NCI-H748 (cell line): ENCODE results near the gene CLK2.
"Not testable (repeated sequence)": the region's sequence is repeated elsewhere in the genome, so short reads cannot be mapped to it uniquely, and the experiment has no call there.

Source experiments
- DNase-seq: peaks from one replicate; lab custom pipeline; 2025; ENCODE audit not compliant: unreplicated experiment; lab: John Stamatoyannopoulos, UW

Gene CLK2

GRCh38 chr1:155268630-155269029 lies 4.7 kb downstream of the CLK2 start:
- no peak for DNase-seq

- DNase-seq, result no peak
Measured at GRCh38 chr1:155267373-155267772, 5.9 kb downstream of the CLK2 start.

- no peak for DNase-seq
Measured at GRCh38 chr1:155266553-155266952, 6.8 kb downstream of the CLK2 start.

- no peak for DNase-seq
Measured at GRCh38 chr1:155263067-155263466, 10.2 kb downstream of the CLK2 start.

- DNase-seq, result peak; percentile 98
Measured at GRCh38 chr1:155261852-155262673, 11.2 kb downstream of the CLK2 start, which contains the start of gene SCAMP3. SCAMP3 (minus strand) TSS chr1:155262360; CDS start chr1:155262151, 209 bp downstream.

- peak; percentile 46 for DNase-seq
Measured at GRCh38 chr1:155261493-155261851, 11.8 kb downstream of the CLK2 start.

- no peak for DNase-seq
Measured at GRCh38 chr1:155260276-155260675, 13.0 kb downstream of the CLK2 start.

- no peak for DNase-seq
Measured at GRCh38 chr1:155256058-155256852, 17.0 kb downstream of the CLK2 start.

GRCh38 chr1:155255243-155256007 lies 17.9 kb downstream of the CLK2 start, which contains the start of gene ENTREP3:
ENTREP3 (minus strand) TSS chr1:155255483; CDS start chr1:155254877, 606 bp downstream.
- DNase-seq, result peak; percentile 90

GRCh38 chr1:155254714-155255242 lies 18.5 kb downstream of the CLK2 start:
- peak; percentile 45 for DNase-seq

GRCh38 chr1:155254228-155254713 lies 19.0 kb downstream of the CLK2 start:
- DNase-seq, result no peak

GRCh38 chr1:155253797-155254196 lies 19.5 kb downstream of the CLK2 start:
- DNase-seq, result no peak

- DNase-seq, result no peak
Measured at GRCh38 chr1:155253208-155253607, 20.1 kb downstream of the CLK2 start.

GRCh38 chr1:155251566-155251965 lies 21.7 kb downstream of the CLK2 start:
- DNase-seq, result no peak

GRCh38 chr1:155250633-155251449 lies 22.5 kb downstream of the CLK2 start:
- peak; percentile 93 for DNase-seq

GRCh38 chr1:155250246-155250632 lies 23.1 kb downstream of the CLK2 start:
- DNase-seq, result no peak

GRCh38 chr1:155247667-155248553 lies 25.4 kb downstream of the CLK2 start:
- DNase-seq, result no peak

- not testable (repeated sequence) for DNase-seq
Measured at GRCh38 chr1:155246796-155247195, 26.5 kb downstream of the CLK2 start.

- no peak for DNase-seq
Measured at GRCh38 chr1:155245163-155245524, 28.2 kb downstream of the CLK2 start.
